ENCODE results near the gene ARHGAP6. TPM values are rescaled to one million over a fixed set of nuclear protein-coding genes. Genes with fewer than 3 reads are reported as not detected.
A peak's percentile ranks its signal among the peaks of the same experiment; 100 is the strongest.

Gene ARHGAP6
- total and polyA plus RNA-seq, 9 of the 15 experiments (the other 6 are each of a cell fraction or from before 2014, with no cell fraction given): 12.5 to 63.6 (median 41.8) TPM

GRCh38 chrX:11558972-11559371 lies 106.7 kb downstream of the ARHGAP6 start (continued):
- TF ChIP-seq, protein P1, sequence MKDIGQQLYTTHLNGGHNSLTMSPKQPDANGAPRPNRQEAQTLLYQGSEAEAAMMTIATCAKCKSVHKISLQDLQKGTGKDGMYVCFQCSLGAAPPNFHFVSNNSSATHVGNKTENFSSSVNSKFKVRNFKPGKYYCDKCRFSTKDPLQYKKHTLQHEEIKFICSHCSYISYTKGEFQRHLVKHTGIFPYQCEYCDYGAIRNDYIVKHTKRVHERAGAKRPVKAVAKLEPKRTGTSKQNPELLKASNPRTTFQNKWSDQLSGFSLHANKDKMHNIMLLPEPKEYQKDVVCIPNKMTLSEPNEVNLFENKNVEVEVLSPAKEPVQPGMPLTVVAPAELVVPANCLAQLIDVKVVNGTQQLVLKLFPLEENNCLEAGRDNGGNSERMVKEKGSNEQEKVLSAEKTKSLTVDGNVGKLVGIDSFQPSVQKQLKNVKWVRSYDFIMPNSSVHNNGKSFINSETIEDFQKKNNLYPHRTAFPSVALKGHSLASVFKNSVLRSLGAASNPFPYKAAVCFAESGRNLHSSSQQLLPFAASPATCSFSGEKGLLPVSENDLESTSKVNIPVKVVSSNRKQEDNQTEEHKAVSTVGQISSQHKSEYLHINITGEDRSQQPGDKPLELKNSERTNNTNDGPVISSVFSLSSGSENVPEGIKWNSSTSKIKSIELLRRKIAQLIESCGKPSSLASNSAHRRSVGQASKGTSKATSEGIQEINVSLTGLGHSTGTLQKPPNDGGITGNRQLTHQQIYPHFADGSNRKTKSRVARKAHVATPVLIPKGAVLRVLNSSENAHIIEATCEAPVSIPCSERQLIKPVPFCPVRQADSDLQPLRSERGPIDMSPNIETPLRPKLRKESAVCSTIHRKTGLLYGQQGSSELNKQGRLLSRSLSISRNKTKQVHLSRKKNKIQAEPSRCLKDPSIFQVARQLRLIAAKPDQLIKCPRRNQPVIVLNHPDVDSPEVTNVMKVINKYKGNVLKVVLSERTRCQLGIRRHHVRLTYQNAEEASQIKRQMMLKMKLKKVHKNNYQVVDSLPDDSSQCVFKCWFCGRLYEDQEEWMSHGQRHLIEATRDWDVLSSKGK (CRISPR knock-in tag; IDR thresholded peaks at IDR 0.05): no peak
- TF ChIP-seq ZNF592 (IDR thresholded peaks at IDR 0.05) (no peak), MCM7 (IDR thresholded peaks at IDR 0.05) (no peak), ZNF124 (CRISPR knock-in tag; IDR thresholded peaks at IDR 0.05) (no peak), HMGN3 (IDR thresholded peaks at IDR 0.05; ENCODE audit: borderline replicate concordance, extremely low read depth, insufficient read length, low read depth, low read length) (no peak), SAFB (IDR thresholded peaks at IDR 0.05; ENCODE audit: borderline replicate concordance, low read depth, low read length) (no peak), JUND (IDR thresholded peaks at IDR 0.05; ENCODE audit: borderline replicate concordance, low read depth, low read length) (0 out of 2 replicates have a peak, but pooled peaks have one; percentile 12), JUND (tag; IDR thresholded peaks at IDR 0.05; ENCODE audit: borderline replicate concordance, low read depth, low read length) (no peak), ATF3 (IDR thresholded peaks at IDR 0.05) (peak; percentile 83), ATF3 (CRISPR knock-in tag; conservative IDR thresholded peaks at IDR 0.05) (no peak), ASH1L (IDR thresholded peaks at IDR 0.05; ENCODE audit: borderline replicate concordance, low read depth, partially characterized antibody) (no peak), NR4A1 (CRISPR knock-in tag; IDR thresholded peaks at IDR 0.05) (no peak), NR4A1 (tag; IDR thresholded peaks at IDR 0.05) (no peak), E4F1 (CRISPR knock-in tag; IDR thresholded peaks at IDR 0.05; ENCODE audit: borderline replicate concordance) (no peak), HMGXB4 (CRISPR knock-in tag; IDR thresholded peaks at IDR 0.05) (no peak)
